H1 (cell line): Measurements from ENCODE around the gene SIDT1. TPM values are rescaled to one million over a fixed set of nuclear protein-coding genes. Genes with fewer than 3 reads are reported as not detected.

Source experiments
- CTCF ChIA-PET: fragments of 300-600 bp; sonication (Branson Sonifier 250); formaldehyde crosslinking; loops from one replicate; lab custom pipeline; 2021; ENCODE audit not compliant: partially characterized antibody; lab: Charles Lee
- POLR2A ChIA-PET: fragments of 300-600 bp; sonication (Branson Sonifier 250); formaldehyde crosslinking; loops from one replicate; lab custom pipeline; 2021; ENCODE audit warnings: inconsistent platforms; ENCODE audit not compliant: partially characterized antibody; lab: Charles Lee
- DNase-seq, 2 experiments: peaks; one replicate each; pipeline versions ENCODE4 v3.0.0 to v3.0.0-alpha.2; 2010 to 2022; ENCODE audit warnings: low spot score in 2 of 2, low read depth in 1 of 2, mixed read lengths in 1 of 2
- FAIRE-seq: peaks from 2 replicates; lab custom pipeline; 2011; peaks lifted over from hg19 to GRCh38; lab: Jason Lieb, UNC
- H2AFZ ChIP-seq: 2 replicates; pipeline ENCODE4 v1.8.1; 2012; ENCODE audit warnings: low read length, inconsistent platforms
- H2AK5ac ChIP-seq: 2 replicates; pipeline ENCODE4 v1.6.1; 2013; ENCODE audit warnings: low read depth, low read length
- H2BK120ac ChIP-seq: replicated peaks from 2 replicates; pipeline ENCODE3; 2013; ENCODE audit warnings: low read depth, low read length, inconsistent platforms
- H2BK12ac ChIP-seq: 2 replicates; pipeline ENCODE4 v1.6.1; 2013; ENCODE audit warnings: low read depth, low read length
- H2BK15ac ChIP-seq: 2 replicates; pipeline ENCODE4 v1.6.1; 2013; ENCODE audit warnings: low read length
- H2BK20ac ChIP-seq: 2 replicates; pipeline ENCODE4 v1.6.1; 2013; ENCODE audit warnings: low read length
- H2BK5ac ChIP-seq: 2 replicates; pipeline ENCODE4 v1.6.1; 2013; ENCODE audit warnings: low read depth, low read length
- H3K14ac ChIP-seq: 2 replicates; pipeline ENCODE4 v1.6.1; 2013; ENCODE audit warnings: inconsistent platforms; ENCODE audit not compliant: insufficient read length
- H3K18ac ChIP-seq: 2 replicates; pipeline ENCODE4 v1.6.1; 2013; ENCODE audit warnings: low read length; ENCODE audit errors: extremely low read depth
- H3K23ac ChIP-seq: 2 replicates; pipeline ENCODE4 v1.6.1; 2013; ENCODE audit warnings: inconsistent platforms; ENCODE audit not compliant: insufficient read length
- H3K23me2 ChIP-seq: 2 replicates; pipeline ENCODE4 v1.6.1; 2013; ENCODE audit warnings: low read depth, low read length
- H3K27ac ChIP-seq: 2 replicates; pipeline ENCODE4 v1.6.1; 2011; ENCODE audit warnings: low read depth, low read length, inconsistent platforms
- H3K27me3 ChIP-seq, 4 experiments: replicated peaks in 1 of 4; 1 replicate in 1 of 4; 2 replicates in 3 of 4; pipeline versions ENCODE4 v1.6.1 to v1.8.1; 2011 to 2013; ENCODE audit warnings: low read length in 3 of 4, mild to moderate bottlenecking in 3 of 4, inconsistent platforms in 2 of 4, mixed read lengths in 2 of 4, moderate library complexity in 1 of 4; ENCODE audit not compliant: control insufficient read depth in 3 of 4, insufficient read depth in 3 of 4; ENCODE audit errors: extremely low read depth in 1 of 4
- H3K36me3 ChIP-seq, 4 experiments: 2 replicates each; pipeline versions ENCODE4 v1.6.1 to v1.8.1; 2011 to 2013; ENCODE audit warnings: mild to moderate bottlenecking in 4 of 4, low read length in 3 of 4, moderate library complexity in 2 of 4, control low read depth in 1 of 4, inconsistent platforms in 1 of 4; ENCODE audit not compliant: insufficient read depth in 4 of 4, control insufficient read depth in 2 of 4
- H3K4ac ChIP-seq: replicated peaks from 2 replicates; pipeline ENCODE3; 2013; ENCODE audit warnings: low read length, low read depth, mixed read lengths, inconsistent platforms; ENCODE audit not compliant: insufficient read length
- H3K4me1 ChIP-seq, 4 experiments: replicated peaks in 1 of 4; 1 replicate in 1 of 4; 2 replicates in 3 of 4; pipeline versions ENCODE4 v1.6.1 to v1.8.1; 2011 to 2013; ENCODE audit warnings: low read length in 3 of 4, inconsistent platforms in 2 of 4, mixed read lengths in 1 of 4; ENCODE audit not compliant: insufficient read depth in 4 of 4, control insufficient read depth in 3 of 4
- H3K4me2 ChIP-seq, 2 experiments: 2 replicates each; pipeline versions ENCODE4 v1.6.1 to v1.8.1; 2011 to 2013; ENCODE audit warnings: low read depth in 2 of 2, low read length in 2 of 2, control low read depth in 1 of 2, inconsistent platforms in 1 of 2, mild to moderate bottlenecking in 1 of 2; ENCODE audit not compliant: insufficient read depth in 1 of 2
- H3K4me3 ChIP-seq, 4 experiments: fragments of 200-600, 300-600 bp in 1 of 4; sonication (generic), shearing (Covaris generic), sonication (Bioruptor Twin) in 1 of 4; 2 replicates each; pipeline versions ENCODE4 v1.5.1 to v1.8.1; 2011 to 2016; ENCODE audit warnings: low read length in 4 of 4, low read depth in 3 of 4, control low read depth in 2 of 4, inconsistent platforms in 2 of 4, mild to moderate bottlenecking in 2 of 4, mixed read lengths in 1 of 4, moderate library complexity in 1 of 4; ENCODE audit not compliant: insufficient read depth in 2 of 4; ENCODE audit errors: extremely low read depth in 1 of 4
- H3K56ac ChIP-seq: replicated peaks from 2 replicates; pipeline ENCODE3; 2013; ENCODE audit warnings: low read depth, mild to moderate bottlenecking, mixed read lengths, low read length, inconsistent platforms; ENCODE audit not compliant: insufficient read length
- H3K79me1 ChIP-seq: 2 replicates; pipeline ENCODE4 v1.6.1; 2013; ENCODE audit warnings: low read depth, low read length, control low read depth
- H3K79me2 ChIP-seq, 2 experiments: 2 replicates each; pipeline versions ENCODE4 v1.6.1 to v1.8.1; 2012 to 2013; ENCODE audit warnings: low read length in 2 of 2, mild to moderate bottlenecking in 2 of 2, inconsistent platforms in 1 of 2; ENCODE audit not compliant: insufficient read depth in 2 of 2, control insufficient read depth in 1 of 2
- H3K9ac ChIP-seq, 4 experiments: replicated peaks in 1 of 4; 1 replicate in 1 of 4; 2 replicates in 3 of 4; pipeline versions ENCODE4 v1.6.1 to v1.8.1; 2011 to 2013; ENCODE audit warnings: low read depth in 3 of 4, low read length in 3 of 4, control low read depth in 2 of 4, mild to moderate bottlenecking in 2 of 4, moderate library complexity in 2 of 4, inconsistent platforms in 1 of 4; ENCODE audit errors: extremely low read depth in 1 of 4
- H3K9me3 ChIP-seq, 2 experiments: 2 replicates each; pipeline versions ENCODE4 v1.6.1 to v1.8.1; 2012 to 2013; ENCODE audit warnings: mild to moderate bottlenecking in 2 of 2, moderate library complexity in 2 of 2, control low read depth in 1 of 2, inconsistent platforms in 1 of 2, low read depth in 1 of 2, low read length in 1 of 2, mixed read lengths in 1 of 2; ENCODE audit not compliant: insufficient read depth in 2 of 2
- H4K20me1 ChIP-seq, 2 experiments: replicated peaks in 1 of 2; 2 replicates each; pipeline versions ENCODE3 to v1.8.1; 2011 to 2013; ENCODE audit warnings: inconsistent platforms in 2 of 2, low read length in 2 of 2, mild to moderate bottlenecking in 1 of 2; ENCODE audit not compliant: insufficient read depth in 2 of 2, control insufficient read depth in 1 of 2
- H4K5ac ChIP-seq: 2 replicates; pipeline ENCODE4 v1.6.1; 2013; ENCODE audit warnings: low read length, low read depth, mixed read lengths, inconsistent platforms; ENCODE audit not compliant: insufficient read length
- H4K8ac ChIP-seq: 2 replicates; pipeline ENCODE4 v1.8.0; 2013; ENCODE audit warnings: mild to moderate bottlenecking, moderate library complexity, low read length, inconsistent platforms; ENCODE audit not compliant: insufficient read depth; ENCODE audit errors: extremely low read depth
- H4K91ac ChIP-seq: replicated peaks from 2 replicates; pipeline ENCODE3; 2013; ENCODE audit warnings: low read length, mixed read lengths, inconsistent platforms; ENCODE audit not compliant: insufficient read length
- ATF3 ChIP-seq: IDR thresholded peaks from 2 replicates; pipeline ENCODE4 v1.6.1; 2011; ENCODE audit warnings: low read depth, mild to moderate bottlenecking, low read length; ENCODE audit not compliant: insufficient read depth
- CHD1 ChIP-seq: IDR thresholded peaks from 2 replicates; pipeline ENCODE4 v1.6.1; 2012; ENCODE audit warnings: low read depth, low read length, improper control_type of control experiment
- EZH2 ChIP-seq: fragments of 200-600 bp; sonication (generic); IDR thresholded peaks from 2 replicates; pipeline ENCODE4 v1.7.1; 2012; ENCODE audit warnings: low read depth, mild to moderate bottlenecking, moderate library complexity, low read length, inconsistent platforms; ENCODE audit not compliant: severe bottlenecking
- FOSL1 ChIP-seq: IDR thresholded peaks from 2 replicates; pipeline ENCODE4 v1.6.1; 2011; ENCODE audit warnings: mild to moderate bottlenecking, low read depth, low read length, moderate library complexity; ENCODE audit not compliant: insufficient read depth
- GABPA ChIP-seq: IDR thresholded peaks from 2 replicates; pipeline ENCODE4 v1.6.1; 2011; ENCODE audit warnings: mild to moderate bottlenecking, low read length, moderate library complexity, borderline replicate concordance; ENCODE audit not compliant: insufficient read depth
- KDM5A ChIP-seq: fragments of 200-600 bp; IDR thresholded peaks from 2 replicates; pipeline ENCODE4 v1.7.1; 2012; ENCODE audit warnings: mild to moderate bottlenecking, low read length, inconsistent platforms, mixed read lengths
- MAX ChIP-seq: IDR thresholded peaks from 2 replicates; pipeline ENCODE4 v1.6.1; 2012; ENCODE audit warnings: inconsistent platforms
- POLR2AphosphoS5 ChIP-seq: IDR thresholded peaks from 2 replicates; pipeline ENCODE4 v1.6.1; 2011; ENCODE audit warnings: low read depth, low read length
- RXRA ChIP-seq: IDR thresholded peaks from 2 replicates; pipeline ENCODE4 v1.6.1; 2011; ENCODE audit warnings: low read depth, mild to moderate bottlenecking, low read length, moderate library complexity; ENCODE audit not compliant: insufficient read depth
- SP1 ChIP-seq: IDR thresholded peaks from 2 replicates; pipeline ENCODE4 v1.6.1; 2011; ENCODE audit warnings: low read depth, low read length
- TBP ChIP-seq: IDR thresholded peaks from 2 replicates; pipeline ENCODE4 v1.6.1; 2011; ENCODE audit warnings: low read depth, low read length, improper control_type of control experiment
- WGBS, 2 experiments: shearing (Covaris generic) in 1 of 2; methylation state at CpG; one replicate each; pipeline versions ENCODE4 v1.1.6 to v1.1.7; 2013 to 2015; ENCODE audit warnings: low lambda C conversion rate in 2 of 2, mixed read lengths in 2 of 2, inconsistent platforms in 1 of 2, low coverage in 1 of 2, missing lambda C conversion rate in 1 of 2; ENCODE audit not compliant: insufficient replicate concordance in 2 of 2, insufficient coverage in 1 of 2, insufficient read length in 1 of 2; ENCODE audit errors: extremely low coverage in 1 of 2, missing lambda C conversion rate in 1 of 2; 5-methylcytosine and 5-hydroxymethylcytosine counted together
- polyA plus RNA-seq, 7 experiments: library from polyadenylated mRNA; depleted of rRNA in 3 of 7; stranded (reverse) in 5 of 7; unstranded in 2 of 7; fragments of >200 nt in 5 of 7; fragments of 200-250 nt in 2 of 7; gene quantifications; 1 replicate in 5 of 7; 2 replicates in 1 of 7; 4 replicates in 1 of 7; pipeline versions ENCODE4 v1.2.1 to v1.2.3, GENCODE V29; 2011 to 2013; ENCODE audit warnings: missing spikeins in 2 of 7, mixed read lengths in 2 of 7
- total RNA-seq: library from RNA; stranded (reverse); fragmentation: NEBNext Ultra II Directional; extraction: Animal tissue kit (Norgen Biotek cat#: 25700); gene quantifications from 2 replicates; pipeline ENCODE4 v1.2.1, GENCODE V29; 2021

The SIDT1 gene
- total and polyA plus RNA-seq, 2 of the 8 experiments (the other 6 are each of a cell fraction or from before 2014, with no cell fraction given): 0.06 TPM; not detected in 1

GRCh38 chr3:113638910-113639309, 106.6 kb downstream of the SIDT1 start:
- no peaks in the 10 kb centered on the region for H3K27me3 ChIP-seq
- POLR2A ChIA-PET: no interaction called here
- no peak overlapping the region for H4K91ac ChIP-seq
- 89% methylated on average over 3 of the region's 3 CpGs; no CpG with 5 or more reads in 1 of the 2 experiments for WGBS, 2 experiments
- H3K56ac ChIP-seq: no peak overlapping the region
- no peaks in the 10 kb centered on the region for H3K79me2 ChIP-seq
- no peaks in the 10 kb centered on the region for H3K23me2 ChIP-seq
- no peaks in the 10 kb centered on the region for H3K4me1 ChIP-seq
- H2BK20ac ChIP-seq: no peak overlapping the region
- no peak overlapping the region for H3K4me3 ChIP-seq
- no peak overlapping the region for H3K4me2 ChIP-seq
- DNase-seq: no peak
- H3K4ac ChIP-seq: no peak overlapping the region
- no peak overlapping the region for H4K5ac ChIP-seq
- H3K14ac ChIP-seq: no peak overlapping the region
- no peak overlapping the region for H3K9ac ChIP-seq
- no peaks in the 10 kb centered on the region for H3K36me3 ChIP-seq
- H3K79me1 ChIP-seq: no peaks in the 10 kb centered on the region
- H2BK12ac ChIP-seq: no peak overlapping the region
- TF ChIP-seq GABPA: no peak
- TF ChIP-seq FOSL1: no peak
- TF ChIP-seq RXRA: no peak
- TF ChIP-seq CHD1: no peak
- no peak for TF ChIP-seq ATF3
- TF ChIP-seq EZH2: no peak
- TF ChIP-seq SP1: no peak
- no peak for TF ChIP-seq KDM5A
- TF ChIP-seq POLR2AphosphoS5: no peak
- no peak for TF ChIP-seq TBP
- no peak for TF ChIP-seq MAX
- H2BK15ac ChIP-seq: no peak overlapping the region
- H2AFZ ChIP-seq: no peak overlapping the region
- H3K18ac ChIP-seq: no peak overlapping the region
- no peak overlapping the region for H2BK120ac ChIP-seq
- no peaks in the 10 kb centered on the region; a peak in 1 of 4 replicates for H3K9me3 ChIP-seq
- CTCF ChIA-PET: interaction anchor here (1.6 to 3.1 kb wide), 2 partner anchors 9 to 11 kb away, joined by 3 to 10 read pairs; no protein-coding TSS in a partner anchor
- H3K27ac ChIP-seq: no peak overlapping the region
- H4K8ac ChIP-seq: no peak overlapping the region
- H3K23ac ChIP-seq: no peak overlapping the region
- H2AK5ac ChIP-seq: no peak overlapping the region
- H4K20me1 ChIP-seq: no peaks in the 10 kb centered on the region
- FAIRE-seq: no peak
- no peak overlapping the region for H2BK5ac ChIP-seq
